Measurements from ENCODE around the gene OCLN.
"Not testable (repeated sequence)": the region's sequence is repeated elsewhere in the genome, so short reads cannot be mapped to it uniquely, and the experiment has no call there.

GRCh38 chr5:69541347-69541746, 48.8 kb downstream of the OCLN start:
- not testable (repeated sequence) for TF ChIP-seq ATF3 (IDR thresholded peaks at IDR 0.05); EGR1 (IDR thresholded peaks at IDR 0.05; ENCODE audit: low read depth in 2 of 2); CTCF (IDR thresholded peaks at IDR 0.05; ENCODE audit: low read depth, low read length, missing input control); SP1 (IDR thresholded peaks at IDR 0.05); MAX (IDR thresholded peaks at IDR 0.05); RXRA (IDR thresholded peaks at IDR 0.05); FOXA2 (IDR thresholded peaks at IDR 0.05)
